HG03565 (cell line): ENCODE results near the gene RAD21L1.
"Not testable (repeated sequence)": the region's sequence is repeated elsewhere in the genome, so short reads cannot be mapped to it uniquely, and the experiment has no call there.

Source experiments
- ATAC-seq: cut with Tn5 transposase; IDR thresholded peaks from one replicate; pipeline ENCODE4 v1.9.1; 2021; ENCODE audit warnings: mild to moderate bottlenecking, moderate library complexity; ENCODE audit not compliant: unreplicated experiment

Gene RAD21L1

GRCh38 chr20:1224205-1224890, 1.5 kb upstream of the RAD21L1 start:
- ATAC-seq = no peak

- ATAC-seq = no peak
These were observed 521 bp upstream of the RAD21L1 start for GRCh38 chr20:1225263-1225782.

GRCh38 chr20:1229541-1229940, 3.7 kb downstream of the RAD21L1 start:
- no peak for ATAC-seq

GRCh38 chr20:1232286-1233111, 6.7 kb downstream of the RAD21L1 start:
- ATAC-seq = no peak

GRCh38 chr20:1240549-1240948, 14.7 kb downstream of the RAD21L1 start:
- ATAC-seq = no peak

GRCh38 chr20:1241456-1241855, 15.6 kb downstream of the RAD21L1 start:
- ATAC-seq = no peak

GRCh38 chr20:1242099-1242498, 16.3 kb downstream of the RAD21L1 start:
- no peak for ATAC-seq

- no peak for ATAC-seq
These were observed 16.7 kb downstream of the RAD21L1 start for GRCh38 chr20:1242530-1242929.

GRCh38 chr20:1245578-1245977, 19.7 kb downstream of the RAD21L1 start:
- ATAC-seq = no peak

GRCh38 chr20:1247689-1248088, 21.8 kb downstream of the RAD21L1 start:
- no peak for ATAC-seq

GRCh38 chr20:1250282-1250681, 24.4 kb downstream of the RAD21L1 start:
- ATAC-seq = not testable (repeated sequence)

- ATAC-seq = no peak
These were observed 26.6 kb downstream of the RAD21L1 start for GRCh38 chr20:1252416-1252815.

- no peak for ATAC-seq
These were observed 28.4 kb downstream of the RAD21L1 start for GRCh38 chr20:1254254-1254653.

- no peak for ATAC-seq
These were observed 29.8 kb downstream of the RAD21L1 start for GRCh38 chr20:1255675-1256074.

GRCh38 chr20:1263853-1264252, 38.0 kb downstream of the RAD21L1 start:
- ATAC-seq = no peak

- ATAC-seq = no peak
These were observed 38.9 kb downstream of the RAD21L1 start for GRCh38 chr20:1264727-1265126.

GRCh38 chr20:1265226-1265915, 39.5 kb downstream of the RAD21L1 start:
- ATAC-seq = no peak

GRCh38 chr20:1265916-1266166, 40.0 kb downstream of the RAD21L1 start:
- no peak for ATAC-seq

- ATAC-seq = no peak
These were observed 40.5 kb downstream of the RAD21L1 start, which contains the start of gene SNPH for GRCh38 chr20:1266167-1266973. SNPH (plus strand) TSS chr20:1266294; CDS start chr20:1296240, 29,946 bp downstream.

- no peak for ATAC-seq
These were observed 41.3 kb downstream of the RAD21L1 start for GRCh38 chr20:1267161-1267560.
